Measurements from ENCODE around the gene VWF. TPM values are rescaled to one million over a fixed set of nuclear protein-coding genes. Genes with fewer than 3 reads are reported as not detected.

Gene VWF
- total RNA-seq, 4 donors from 2014 or later: 163 to 367 (median 253) TPM

DNA sequence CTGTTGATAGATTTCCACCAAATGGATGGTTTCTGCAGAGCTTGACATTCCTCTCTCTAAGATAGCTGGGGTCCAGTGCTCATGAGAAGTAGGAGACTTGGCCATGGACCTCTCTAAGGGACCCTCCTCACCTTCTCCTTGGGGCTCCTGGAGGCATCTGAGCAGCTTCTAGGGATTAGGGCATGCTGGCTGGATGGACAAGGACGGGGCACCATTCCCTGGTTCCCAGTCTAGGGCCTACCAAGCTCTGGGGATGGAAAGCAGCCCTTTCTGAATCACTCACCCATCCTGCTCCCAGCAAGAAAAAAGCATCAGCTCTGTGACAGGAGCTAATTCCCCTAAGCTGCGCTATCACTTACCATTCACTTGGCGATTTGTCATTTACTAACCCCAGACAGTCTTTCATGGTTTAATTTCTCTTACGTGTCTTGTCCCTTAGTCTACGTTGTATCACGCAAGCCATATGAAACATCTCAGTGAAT is 39.5 kb downstream of the VWF start:
- intact Hi-C loops (cut with DNase I): no loop called here
- H3K27ac ChIP-seq (replicated peaks in 1 of 4): peak overlapping the region; percentile 18 to 74 (median 58)
- no peak overlapping the region for H3K4me3 ChIP-seq
- no peaks in the 10 kb centered on the region for H3K9me3 ChIP-seq
- H3K36me3 ChIP-seq: peaks cover 0 to 50% (median 0%) of the 10 kb centered on the region in 4 donors
- WGBS: 92% methylated on average over 6 of the region's 6 CpGs
- H3K4me1 ChIP-seq: peaks cover 42 to 61% (median 47%) of the 10 kb centered on the region in 4 donors
- TF ChIP-seq POLR2A (IDR thresholded peaks at IDR 0.05; ENCODE audit: low read depth): no peak
- TF ChIP-seq POLR2AphosphoS5 (IDR thresholded peaks at IDR 0.05): no peak
- TF ChIP-seq EP300 (IDR thresholded peaks at IDR 0.05): no peak
- no peak for TF ChIP-seq CTCF (IDR thresholded peaks at IDR 0.05)
- no peak for DNase-seq (ENCODE audit: extremely low spot score)
- no peaks in the 10 kb centered on the region for H3K27me3 ChIP-seq

DNA sequence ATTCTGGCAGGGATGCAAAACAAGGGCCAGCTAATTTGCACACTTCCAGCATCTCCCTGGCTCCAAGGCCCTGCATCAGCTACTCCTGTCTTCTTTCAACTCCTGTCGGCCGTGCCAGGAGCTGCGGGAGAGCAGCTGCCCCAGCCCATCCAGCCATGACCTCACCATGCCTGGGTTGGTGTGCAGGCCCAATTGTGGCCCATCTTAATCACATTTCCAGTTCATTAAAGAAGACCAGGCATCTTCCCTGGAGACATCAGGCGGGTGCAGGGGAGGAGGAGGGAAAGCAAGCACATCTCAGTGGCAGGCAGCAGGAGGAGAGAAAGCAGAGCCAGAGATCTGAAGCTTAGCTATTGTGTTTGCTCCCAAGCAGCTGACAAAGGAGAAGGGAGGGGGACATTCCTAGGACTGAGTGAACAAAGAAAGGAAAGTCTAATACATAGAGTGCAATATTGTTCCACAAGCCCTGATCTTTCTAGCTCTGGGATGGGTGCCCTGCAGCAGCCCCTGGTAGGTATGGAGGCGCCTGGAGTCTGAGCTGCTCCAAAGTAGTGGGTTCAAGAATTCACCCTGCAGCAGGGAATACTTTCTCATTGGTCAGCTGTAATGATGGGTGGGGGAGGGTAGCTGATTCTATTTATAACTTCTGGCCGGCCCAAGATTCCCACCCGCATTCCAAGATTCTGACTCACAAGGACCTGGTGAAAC is 40.1 kb downstream of the VWF start:
- peak overlapping the region; percentile 18 to 74 (median 58) for H3K27ac ChIP-seq (replicated peaks in 1 of 4)
- intact Hi-C loops (cut with DNase I): no loop called here

GRCh38 chr12:6083601-6084000 is 40.9 kb downstream of the VWF start:
- peaks cover 35 to 58% (median 43%) of the 10 kb centered on the region in 4 donors for H3K4me1 ChIP-seq
- peak overlapping the region in 2 of 4 donors; percentile 62 to 74 for H3K27ac ChIP-seq (replicated peaks in 1 of 4)
- no peaks in the 10 kb centered on the region for H3K9me3 ChIP-seq
- intact Hi-C loops (cut with DNase I): no loop called here
- TF ChIP-seq POLR2A (IDR thresholded peaks at IDR 0.05; ENCODE audit: low read depth) (no peak), CTCF (IDR thresholded peaks at IDR 0.05) (no peak), EP300 (IDR thresholded peaks at IDR 0.05) (no peak), POLR2AphosphoS5 (IDR thresholded peaks at IDR 0.05) (no peak)
- no peak for DNase-seq (ENCODE audit: extremely low spot score)
- peaks cover 0 to 49% (median 0%) of the 10 kb centered on the region in 4 donors for H3K36me3 ChIP-seq
- H3K27me3 ChIP-seq: no peaks in the 10 kb centered on the region
- WGBS: 75% methylated on average over 4 of the region's 4 CpGs
- H3K4me3 ChIP-seq: no peak overlapping the region

More for the DNA sequence above, 40.1 kb downstream of the VWF start:
- TF ChIP-seq CTCF (IDR thresholded peaks at IDR 0.05) (peak in 1 of 3 experiments; percentile 3), POLR2AphosphoS5 (IDR thresholded peaks at IDR 0.05) (peak; percentile 28 to 45), EP300 (IDR thresholded peaks at IDR 0.05) (no peak), POLR2A (IDR thresholded peaks at IDR 0.05; ENCODE audit: low read depth) (no peak)
- Histone ChIP-seq H3K9me3 (no peaks in the 10 kb centered on the region), H3K36me3 (peaks cover 0 to 52% (median 0%) of the 10 kb centered on the region in 4 donors), H3K4me1 (peaks cover 38 to 58% (median 44%) of the 10 kb centered on the region in 4 donors), H3K4me3 (no peak overlapping the region), H3K27me3 (no peaks in the 10 kb centered on the region)
- DNase-seq (ENCODE audit: extremely low spot score): no peak
- WGBS: 46% methylated on average over 5 of the region's 7 CpGs

DNA sequence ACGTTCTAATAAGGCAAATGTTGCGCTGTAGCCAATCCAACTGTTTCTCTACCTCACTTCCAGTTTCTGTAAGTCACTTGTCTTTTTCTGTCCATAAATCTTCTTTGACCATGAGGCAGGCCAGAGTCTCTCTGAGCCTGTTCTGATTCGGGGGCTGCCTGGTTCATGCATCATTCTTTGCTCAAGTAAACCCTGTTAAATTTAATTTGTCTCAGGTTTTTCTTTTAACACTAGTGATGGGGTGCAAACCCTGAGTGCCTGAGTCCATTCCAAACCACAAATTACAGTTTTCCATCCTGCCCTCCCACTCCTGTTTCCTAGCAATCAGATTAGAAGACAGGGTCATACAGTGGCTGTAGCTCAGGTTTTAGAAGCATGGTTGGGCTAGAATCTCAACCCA is 41.9 kb downstream of the VWF start:
- Histone ChIP-seq H3K27me3 (no peaks in the 10 kb centered on the region), H3K9me3 (no peaks in the 10 kb centered on the region), H3K4me3 (no peak overlapping the region), H3K27ac (replicated peaks in 1 of 4) (peak overlapping the region in 2 of 4 donors; percentile 37 to 74), H3K4me1 (peaks cover 32 to 64% (median 46%) of the 10 kb centered on the region in 4 donors), H3K36me3 (peaks cover 0 to 48% (median 0%) of the 10 kb centered on the region in 4 donors)
- 58% methylated on average over 3 of the region's 3 CpGs for WGBS
- DNase-seq (ENCODE audit: extremely low spot score): no peak
- intact Hi-C loops (cut with DNase I): no loop called here
- TF ChIP-seq POLR2AphosphoS5 (IDR thresholded peaks at IDR 0.05): no peak
- no peak for TF ChIP-seq EP300 (IDR thresholded peaks at IDR 0.05)
- no peak for TF ChIP-seq CTCF (IDR thresholded peaks at IDR 0.05)
- no peak for TF ChIP-seq POLR2A (IDR thresholded peaks at IDR 0.05; ENCODE audit: low read depth)
